ENCODE measurements around the gene LGALS3BP. TPM values are rescaled to one million over a fixed set of nuclear protein-coding genes. Genes with fewer than 3 reads are reported as not detected.

The LGALS3BP gene
- total RNA-seq, 1 donor from 2014 or later: 373 TPM

GRCh38 chr17:78998311-78999055 is 18.8 kb upstream of the LGALS3BP start:
- no peaks in the 10 kb centered on the region for H3K27me3 Mint-ChIP-seq (ENCODE audit: low read depth)
- no peak for DNase-seq (ENCODE audit: low spot score in 2 of 2, unreplicated experiment in 2 of 2)

DNA sequence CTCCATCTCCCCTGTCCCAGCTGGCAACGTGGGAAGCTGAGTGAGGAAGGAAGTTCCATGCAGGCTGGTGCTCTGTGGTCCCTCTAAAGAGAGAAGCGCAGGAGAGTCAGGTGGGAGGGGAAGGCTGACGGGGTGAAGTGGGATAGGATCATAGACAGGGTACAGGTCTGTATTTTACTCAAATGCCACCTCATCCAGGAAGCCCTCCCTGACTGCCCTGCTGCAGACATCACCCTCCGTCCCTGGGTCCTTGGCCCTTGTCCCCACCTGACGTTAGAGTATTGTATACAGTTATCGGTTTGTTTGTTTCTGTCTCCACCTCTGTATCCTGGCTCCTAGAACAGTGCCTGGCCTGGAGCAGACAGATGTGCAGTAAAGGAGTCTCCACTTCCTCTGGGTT is 18.2 kb upstream of the LGALS3BP start:
- H3K9me3 Mint-ChIP-seq: no peaks in the 10 kb centered on the region
- H3K27me3 Mint-ChIP-seq (ENCODE audit: low read depth): no peaks in the 10 kb centered on the region
- H3K4me1 Mint-ChIP-seq: no peaks in the 10 kb centered on the region
- H3K27ac Mint-ChIP-seq: no peak overlapping the region
- peaks cover 30% of the 10 kb centered on the region for H3K36me3 Mint-ChIP-seq
- TF ChIP-seq, protein P1, sequence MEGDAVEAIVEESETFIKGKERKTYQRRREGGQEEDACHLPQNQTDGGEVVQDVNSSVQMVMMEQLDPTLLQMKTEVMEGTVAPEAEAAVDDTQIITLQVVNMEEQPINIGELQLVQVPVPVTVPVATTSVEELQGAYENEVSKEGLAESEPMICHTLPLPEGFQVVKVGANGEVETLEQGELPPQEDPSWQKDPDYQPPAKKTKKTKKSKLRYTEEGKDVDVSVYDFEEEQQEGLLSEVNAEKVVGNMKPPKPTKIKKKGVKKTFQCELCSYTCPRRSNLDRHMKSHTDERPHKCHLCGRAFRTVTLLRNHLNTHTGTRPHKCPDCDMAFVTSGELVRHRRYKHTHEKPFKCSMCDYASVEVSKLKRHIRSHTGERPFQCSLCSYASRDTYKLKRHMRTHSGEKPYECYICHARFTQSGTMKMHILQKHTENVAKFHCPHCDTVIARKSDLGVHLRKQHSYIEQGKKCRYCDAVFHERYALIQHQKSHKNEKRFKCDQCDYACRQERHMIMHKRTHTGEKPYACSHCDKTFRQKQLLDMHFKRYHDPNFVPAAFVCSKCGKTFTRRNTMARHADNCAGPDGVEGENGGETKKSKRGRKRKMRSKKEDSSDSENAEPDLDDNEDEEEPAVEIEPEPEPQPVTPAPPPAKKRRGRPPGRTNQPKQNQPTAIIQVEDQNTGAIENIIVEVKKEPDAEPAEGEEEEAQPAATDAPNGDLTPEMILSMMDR (IDR thresholded peaks at IDR 0.05; ENCODE audit: unreplicated experiment): no peak
- no peak for DNase-seq (ENCODE audit: low spot score in 2 of 2, unreplicated experiment in 2 of 2)
- no peak overlapping the region for H3K4me3 Mint-ChIP-seq

More at GRCh38 chr17:78998311-78999055, 18.8 kb upstream of the LGALS3BP start:
- H3K4me3 Mint-ChIP-seq: no peak overlapping the region
- H3K27ac Mint-ChIP-seq: no peak overlapping the region
- peaks cover 25% of the 10 kb centered on the region for H3K36me3 Mint-ChIP-seq
- H3K4me1 Mint-ChIP-seq: no peaks in the 10 kb centered on the region
- TF ChIP-seq, protein P1 (IDR thresholded peaks at IDR 0.05; ENCODE audit: unreplicated experiment): no peak
- no peaks in the 10 kb centered on the region for H3K9me3 Mint-ChIP-seq

DNA sequence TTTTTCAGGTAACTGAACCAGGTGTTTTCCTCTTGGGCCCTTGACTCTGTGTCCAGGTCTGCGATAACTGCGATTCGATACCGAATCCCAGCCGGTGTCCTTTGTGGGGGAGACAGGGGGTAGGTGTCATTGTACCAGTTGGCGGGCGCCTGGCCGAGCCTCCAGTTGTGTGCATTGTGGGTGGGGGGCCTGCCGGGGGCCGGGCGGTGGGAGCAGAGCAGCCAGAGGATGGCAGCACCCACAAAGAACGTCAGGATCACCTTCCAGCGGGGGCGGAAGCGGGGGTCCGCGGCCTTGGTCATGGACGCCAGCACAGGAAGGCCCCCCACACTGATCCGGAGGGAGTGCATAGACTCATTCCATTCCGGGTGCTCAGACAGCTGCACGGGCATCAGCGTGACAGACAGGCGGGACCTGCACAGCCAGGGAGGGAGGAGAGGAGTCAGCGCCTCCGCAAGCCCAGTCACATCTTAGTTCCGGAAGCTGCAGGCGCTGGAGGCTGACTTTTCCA is 17.6 kb upstream of the LGALS3BP start:
- DNase-seq (ENCODE audit: low spot score in 2 of 2, unreplicated experiment in 2 of 2): no peak
- H3K27ac Mint-ChIP-seq: no peak overlapping the region
- H3K36me3 Mint-ChIP-seq: peaks cover 34% of the 10 kb centered on the region
- H3K4me3 Mint-ChIP-seq: no peak overlapping the region
- no peaks in the 10 kb centered on the region for H3K4me1 Mint-ChIP-seq
- TF ChIP-seq, protein P1 (IDR thresholded peaks at IDR 0.05; ENCODE audit: unreplicated experiment): no peak
- no peaks in the 10 kb centered on the region for H3K27me3 Mint-ChIP-seq (ENCODE audit: low read depth)
- no peaks in the 10 kb centered on the region for H3K9me3 Mint-ChIP-seq

- Mint-ChIP-seq H3K4me1 (no peaks in the 10 kb centered on the region), H3K36me3 (peaks cover 36% of the 10 kb centered on the region), H3K27me3 (ENCODE audit: low read depth) (no peaks in the 10 kb centered on the region), H3K27ac (no peak overlapping the region), H3K4me3 (no peak overlapping the region), H3K9me3 (no peaks in the 10 kb centered on the region)
- TF ChIP-seq, protein P1 (IDR thresholded peaks at IDR 0.05; ENCODE audit: unreplicated experiment): no peak
- no peak for DNase-seq (ENCODE audit: low spot score in 2 of 2, unreplicated experiment in 2 of 2)
Measured at GRCh38 chr17:78996781-78997201, 17.1 kb upstream of the LGALS3BP start.

DNA sequence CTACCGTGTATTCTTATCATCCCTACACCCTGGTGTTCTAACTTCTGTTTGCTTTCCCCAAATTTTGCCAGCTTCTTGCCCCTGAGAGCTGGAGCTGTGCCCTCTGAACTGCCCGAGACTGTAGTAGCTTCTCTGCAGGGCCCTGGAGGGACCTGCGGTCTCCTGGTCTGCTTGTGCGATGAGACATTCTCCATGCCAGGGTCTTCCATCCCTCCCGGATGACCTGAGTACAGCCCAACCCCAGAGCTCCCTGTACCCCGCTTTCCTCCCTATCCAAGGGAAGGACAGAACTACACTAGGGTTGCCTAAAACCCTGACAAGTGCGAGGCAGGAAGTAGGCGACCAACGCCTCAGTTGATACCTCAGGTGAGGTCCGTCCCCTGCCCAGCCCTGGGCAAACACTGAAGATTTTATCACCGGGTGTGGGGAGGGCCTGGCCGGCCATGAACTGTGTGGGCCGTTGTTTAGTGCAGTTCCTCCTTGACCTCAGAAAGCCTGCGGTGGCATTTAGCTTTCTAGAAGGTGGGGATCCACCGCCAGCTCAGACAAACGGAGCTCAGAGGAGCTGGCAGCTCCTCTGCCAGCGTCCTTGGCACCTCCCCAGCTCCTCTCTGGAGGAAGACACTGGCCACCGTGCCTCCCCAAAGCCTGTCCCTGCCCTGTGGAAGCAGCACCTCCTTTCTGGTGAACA is 16.2 kb upstream of the LGALS3BP start:
- Mint-ChIP-seq H3K9me3 (no peaks in the 10 kb centered on the region), H3K27ac (no peak overlapping the region), H3K36me3 (peaks cover 40% of the 10 kb centered on the region), H3K4me3 (no peak overlapping the region), H3K4me1 (no peaks in the 10 kb centered on the region), H3K27me3 (ENCODE audit: low read depth) (no peaks in the 10 kb centered on the region)
- DNase-seq (ENCODE audit: low spot score in 2 of 2, unreplicated experiment in 2 of 2): no peak
- TF ChIP-seq, protein P1 (IDR thresholded peaks at IDR 0.05; ENCODE audit: unreplicated experiment): no peak
